ENCODE data around the gene HEATR5A.
A peak's percentile ranks its signal among the peaks of the same experiment; 100 is the strongest.

HEATR5A gene

DNA sequence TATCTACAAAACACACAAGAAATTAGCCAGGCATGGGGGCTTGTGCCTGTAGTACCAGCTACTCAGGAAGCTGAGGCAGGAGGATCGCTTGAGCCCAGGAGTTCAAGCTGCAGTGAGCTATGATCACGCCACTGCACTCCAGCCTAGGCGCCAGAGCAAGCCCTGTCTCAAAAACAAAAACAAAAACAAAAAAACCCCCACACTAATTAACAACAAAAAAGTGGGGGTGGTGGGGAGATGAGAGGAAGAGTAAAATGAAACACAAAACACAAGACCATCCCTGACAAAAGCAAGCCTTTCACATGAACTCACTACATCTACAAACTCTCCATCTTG, 158.9 kb downstream of the HEATR5A start:
- TF ChIP-seq TAF1 (IDR thresholded peaks at IDR 0.05; ENCODE audit: low read depth) (no peak), ZBTB7A (IDR thresholded peaks at IDR 0.05; ENCODE audit: low read depth) (peak; percentile 72; the same call in 1 of the 2 replicates)

DNA sequence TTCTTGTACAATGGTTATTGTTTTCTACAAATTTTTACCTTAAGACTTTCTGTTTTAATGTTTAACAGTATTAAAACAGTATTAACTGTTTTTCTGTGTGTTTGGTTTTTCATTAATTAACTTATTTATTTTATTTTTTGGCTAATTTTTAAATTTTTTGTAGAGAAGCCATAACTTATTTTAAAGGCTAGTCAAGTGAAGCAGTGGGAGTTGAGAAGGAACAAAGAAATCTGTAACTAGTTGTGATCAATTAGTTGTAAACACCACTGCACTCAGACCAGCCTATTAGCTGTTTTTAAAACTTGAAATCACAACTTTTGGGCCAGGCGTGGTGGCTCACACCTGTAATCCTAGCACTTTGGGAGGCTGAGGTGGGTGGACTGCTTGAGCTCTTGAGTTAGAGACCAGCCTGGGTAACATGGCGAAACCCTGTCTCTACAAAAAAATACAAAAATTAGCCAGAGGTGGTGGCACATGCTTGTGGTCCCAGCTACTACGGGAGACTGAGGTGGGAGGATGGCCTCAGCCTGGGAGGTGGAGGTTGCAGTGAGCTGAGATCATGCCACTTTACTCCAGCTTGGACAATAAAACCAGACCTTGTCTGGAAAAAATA, 161.8 kb downstream of the HEATR5A start:
- TF ChIP-seq ZBTB7A (IDR thresholded peaks at IDR 0.05; ENCODE audit: low read depth), result no peak
- no peak for TF ChIP-seq EGR1 (IDR thresholded peaks at IDR 0.05)
- TF ChIP-seq, protein P1, sequence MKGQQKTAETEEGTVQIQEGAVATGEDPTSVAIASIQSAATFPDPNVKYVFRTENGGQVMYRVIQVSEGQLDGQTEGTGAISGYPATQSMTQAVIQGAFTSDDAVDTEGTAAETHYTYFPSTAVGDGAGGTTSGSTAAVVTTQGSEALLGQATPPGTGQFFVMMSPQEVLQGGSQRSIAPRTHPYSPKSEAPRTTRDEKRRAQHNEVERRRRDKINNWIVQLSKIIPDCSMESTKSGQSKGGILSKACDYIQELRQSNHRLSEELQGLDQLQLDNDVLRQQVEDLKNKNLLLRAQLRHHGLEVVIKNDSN (IDR thresholded peaks at IDR 0.05), result no peak
- no peak for TF ChIP-seq TEAD4 (IDR thresholded peaks at IDR 0.05)
- TF ChIP-seq YY1 (IDR thresholded peaks at IDR 0.05; ENCODE audit: low read depth), result no peak
- no peak for TF ChIP-seq RAD21 (IDR thresholded peaks at IDR 0.05; ENCODE audit: low read depth)
- TF ChIP-seq, protein P2, sequence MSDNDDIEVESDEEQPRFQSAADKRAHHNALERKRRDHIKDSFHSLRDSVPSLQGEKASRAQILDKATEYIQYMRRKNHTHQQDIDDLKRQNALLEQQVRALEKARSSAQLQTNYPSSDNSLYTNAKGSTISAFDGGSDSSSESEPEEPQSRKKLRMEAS (IDR thresholded peaks at IDR 0.05), result no peak
- no peak for TF ChIP-seq CREB1 (IDR thresholded peaks at IDR 0.05; ENCODE audit: low read depth)
- TF ChIP-seq EP300 (IDR thresholded peaks at IDR 0.05; ENCODE audit: borderline replicate concordance), result no peak
- no peak for TF ChIP-seq NFIC (IDR thresholded peaks at IDR 0.05)
- TF ChIP-seq CEBPB (IDR thresholded peaks at IDR 0.05), result no peak
- TF ChIP-seq FOXM1 (IDR thresholded peaks at IDR 0.05; ENCODE audit: borderline replicate concordance, low read depth), result no peak
- TF ChIP-seq TAF1 (IDR thresholded peaks at IDR 0.05; ENCODE audit: low read depth), result no peak
- TF ChIP-seq, protein P3, sequence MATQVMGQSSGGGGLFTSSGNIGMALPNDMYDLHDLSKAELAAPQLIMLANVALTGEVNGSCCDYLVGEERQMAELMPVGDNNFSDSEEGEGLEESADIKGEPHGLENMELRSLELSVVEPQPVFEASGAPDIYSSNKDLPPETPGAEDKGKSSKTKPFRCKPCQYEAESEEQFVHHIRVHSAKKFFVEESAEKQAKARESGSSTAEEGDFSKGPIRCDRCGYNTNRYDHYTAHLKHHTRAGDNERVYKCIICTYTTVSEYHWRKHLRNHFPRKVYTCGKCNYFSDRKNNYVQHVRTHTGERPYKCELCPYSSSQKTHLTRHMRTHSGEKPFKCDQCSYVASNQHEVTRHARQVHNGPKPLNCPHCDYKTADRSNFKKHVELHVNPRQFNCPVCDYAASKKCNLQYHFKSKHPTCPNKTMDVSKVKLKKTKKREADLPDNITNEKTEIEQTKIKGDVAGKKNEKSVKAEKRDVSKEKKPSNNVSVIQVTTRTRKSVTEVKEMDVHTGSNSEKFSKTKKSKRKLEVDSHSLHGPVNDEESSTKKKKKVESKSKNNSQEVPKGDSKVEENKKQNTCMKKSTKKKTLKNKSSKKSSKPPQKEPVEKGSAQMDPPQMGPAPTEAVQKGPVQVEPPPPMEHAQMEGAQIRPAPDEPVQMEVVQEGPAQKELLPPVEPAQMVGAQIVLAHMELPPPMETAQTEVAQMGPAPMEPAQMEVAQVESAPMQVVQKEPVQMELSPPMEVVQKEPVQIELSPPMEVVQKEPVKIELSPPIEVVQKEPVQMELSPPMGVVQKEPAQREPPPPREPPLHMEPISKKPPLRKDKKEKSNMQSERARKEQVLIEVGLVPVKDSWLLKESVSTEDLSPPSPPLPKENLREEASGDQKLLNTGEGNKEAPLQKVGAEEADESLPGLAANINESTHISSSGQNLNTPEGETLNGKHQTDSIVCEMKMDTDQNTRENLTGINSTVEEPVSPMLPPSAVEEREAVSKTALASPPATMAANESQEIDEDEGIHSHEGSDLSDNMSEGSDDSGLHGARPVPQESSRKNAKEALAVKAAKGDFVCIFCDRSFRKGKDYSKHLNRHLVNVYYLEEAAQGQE (IDR thresholded peaks at IDR 0.05; ENCODE audit: low read depth), result no peak
- no peak for TF ChIP-seq TCF12 (IDR thresholded peaks at IDR 0.05; ENCODE audit: low read depth)

DNA sequence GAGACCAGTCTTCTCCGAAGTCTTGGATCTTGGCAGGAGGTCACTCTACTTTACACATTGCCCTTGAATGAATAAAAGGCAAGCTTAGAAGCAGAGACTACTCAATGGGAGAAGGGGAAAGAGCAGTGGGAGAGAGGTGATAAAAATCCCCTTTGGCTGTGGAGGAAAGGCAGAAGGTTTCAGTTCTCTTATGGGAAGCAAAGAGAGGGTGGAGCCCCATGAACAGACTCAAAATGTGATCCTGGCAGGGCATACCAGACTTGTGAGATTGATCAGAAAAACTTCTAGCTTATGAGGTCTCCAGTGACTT, 163.2 kb downstream of the HEATR5A start:
- no peak for TF ChIP-seq CEBPB (IDR thresholded peaks at IDR 0.05)
- no peak for TF ChIP-seq FOXM1 (IDR thresholded peaks at IDR 0.05; ENCODE audit: borderline replicate concordance, low read depth)
- TF ChIP-seq CREB1 (IDR thresholded peaks at IDR 0.05; ENCODE audit: low read depth), result no peak
- no peak for TF ChIP-seq TEAD4 (IDR thresholded peaks at IDR 0.05)
- TF ChIP-seq EP300 (IDR thresholded peaks at IDR 0.05; ENCODE audit: borderline replicate concordance), result no peak
- no peak for TF ChIP-seq ZBTB7A (IDR thresholded peaks at IDR 0.05; ENCODE audit: low read depth)
- TF ChIP-seq YY1 (IDR thresholded peaks at IDR 0.05; ENCODE audit: low read depth), result no peak
- TF ChIP-seq, protein P3 (IDR thresholded peaks at IDR 0.05; ENCODE audit: low read depth), result no peak
- no peak for TF ChIP-seq RAD21 (IDR thresholded peaks at IDR 0.05; ENCODE audit: low read depth)
- TF ChIP-seq TCF12 (IDR thresholded peaks at IDR 0.05; ENCODE audit: low read depth), result no peak
- TF ChIP-seq, protein P1 (IDR thresholded peaks at IDR 0.05), result no peak
- TF ChIP-seq EGR1 (IDR thresholded peaks at IDR 0.05), result no peak
- TF ChIP-seq TAF1 (IDR thresholded peaks at IDR 0.05; ENCODE audit: low read depth), result no peak
- TF ChIP-seq NFIC (IDR thresholded peaks at IDR 0.05), result no peak
- TF ChIP-seq, protein P2 (IDR thresholded peaks at IDR 0.05), result no peak

DNA sequence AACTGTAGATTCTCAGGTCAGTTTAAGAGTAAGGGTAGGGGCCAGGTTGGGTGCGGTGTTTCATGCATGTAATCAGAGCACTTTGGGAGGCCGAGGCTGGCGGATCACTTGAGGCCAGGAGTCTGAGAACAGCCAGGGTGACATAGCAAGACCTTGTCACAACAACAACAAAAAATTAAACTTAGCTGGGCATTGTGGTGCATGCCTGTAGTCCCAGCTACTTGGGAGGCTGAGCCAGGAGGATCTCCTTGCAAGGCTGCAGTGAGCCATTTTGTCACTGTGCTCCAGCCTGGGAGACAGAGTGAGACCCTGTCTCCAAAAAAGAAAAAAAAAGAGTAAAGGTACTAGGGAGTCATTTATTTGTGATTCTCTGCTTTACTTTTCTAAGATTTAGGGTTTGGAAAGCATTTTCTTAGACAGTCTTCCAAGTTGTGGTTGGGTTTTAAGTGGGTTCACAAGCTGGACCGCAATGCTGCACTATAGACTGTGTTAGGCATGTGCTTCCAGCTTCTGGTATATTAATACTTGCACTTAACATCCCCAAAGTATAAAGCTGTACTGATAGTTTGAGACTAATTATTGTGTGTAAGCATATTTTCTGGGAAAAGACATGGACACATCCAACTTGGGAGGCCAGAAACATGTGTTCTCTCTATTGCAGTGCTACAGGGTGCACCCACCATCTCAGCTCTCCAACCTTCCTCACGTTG, 163.7 kb downstream of the HEATR5A start:
- TF ChIP-seq NFIC (IDR thresholded peaks at IDR 0.05) (no peak), RAD21 (IDR thresholded peaks at IDR 0.05; ENCODE audit: low read depth) (no peak), TEAD4 (IDR thresholded peaks at IDR 0.05) (no peak), EP300 (IDR thresholded peaks at IDR 0.05; ENCODE audit: borderline replicate concordance) (no peak)
- TF ChIP-seq, protein P3 (IDR thresholded peaks at IDR 0.05; ENCODE audit: low read depth), result no peak
- TF ChIP-seq, protein P2 (IDR thresholded peaks at IDR 0.05), result no peak

All from Ishikawa (cell line).